ENCODE results near the gene ITCH.
"Not testable (repeated sequence)": the region's sequence is repeated elsewhere in the genome, so short reads cannot be mapped to it uniquely, and the experiment has no call there.

Gene ITCH

DNA sequence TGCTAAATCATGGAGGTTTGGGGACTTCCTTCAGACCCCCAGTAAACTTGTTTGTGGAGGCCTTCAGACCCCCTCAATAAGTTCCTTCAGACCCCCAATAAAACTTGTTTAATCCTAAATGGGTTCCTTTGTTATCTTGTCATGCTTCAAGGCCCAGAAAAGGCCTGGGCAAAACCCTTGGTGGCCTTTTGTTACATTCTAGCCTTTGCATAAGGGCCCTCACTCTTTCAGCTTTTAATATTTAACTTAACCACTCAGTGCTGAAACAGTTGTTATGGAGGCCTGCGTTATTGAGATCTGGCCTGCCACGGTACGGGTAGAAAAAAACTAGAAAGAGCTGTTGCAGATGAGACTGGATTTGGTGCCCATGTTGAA, 148.8 kb downstream of the ITCH start:
- TF ChIP-seq EZH2phosphoT487 (IDR thresholded peaks at IDR 0.05; ENCODE audit: low read depth): no peak
- TF ChIP-seq, protein P1, sequence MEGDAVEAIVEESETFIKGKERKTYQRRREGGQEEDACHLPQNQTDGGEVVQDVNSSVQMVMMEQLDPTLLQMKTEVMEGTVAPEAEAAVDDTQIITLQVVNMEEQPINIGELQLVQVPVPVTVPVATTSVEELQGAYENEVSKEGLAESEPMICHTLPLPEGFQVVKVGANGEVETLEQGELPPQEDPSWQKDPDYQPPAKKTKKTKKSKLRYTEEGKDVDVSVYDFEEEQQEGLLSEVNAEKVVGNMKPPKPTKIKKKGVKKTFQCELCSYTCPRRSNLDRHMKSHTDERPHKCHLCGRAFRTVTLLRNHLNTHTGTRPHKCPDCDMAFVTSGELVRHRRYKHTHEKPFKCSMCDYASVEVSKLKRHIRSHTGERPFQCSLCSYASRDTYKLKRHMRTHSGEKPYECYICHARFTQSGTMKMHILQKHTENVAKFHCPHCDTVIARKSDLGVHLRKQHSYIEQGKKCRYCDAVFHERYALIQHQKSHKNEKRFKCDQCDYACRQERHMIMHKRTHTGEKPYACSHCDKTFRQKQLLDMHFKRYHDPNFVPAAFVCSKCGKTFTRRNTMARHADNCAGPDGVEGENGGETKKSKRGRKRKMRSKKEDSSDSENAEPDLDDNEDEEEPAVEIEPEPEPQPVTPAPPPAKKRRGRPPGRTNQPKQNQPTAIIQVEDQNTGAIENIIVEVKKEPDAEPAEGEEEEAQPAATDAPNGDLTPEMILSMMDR (IDR thresholded peaks at IDR 0.05; ENCODE audit: low read depth, low read length): no peak
- Histone ChIP-seq H3K4me1 (ENCODE audit: low read length) (peaks cover 7% of the 10 kb centered on the region), H4K20me1 (ENCODE audit: insufficient read depth, low read length) (no peaks in the 10 kb centered on the region), H3K4me3 (ENCODE audit: low read length) (no peak overlapping the region), H3K9me3 (ENCODE audit: insufficient read depth, low read length) (no peaks in the 10 kb centered on the region), H3K9ac (ENCODE audit: low read length) (no peak overlapping the region), H3K4me2 (ENCODE audit: low read length) (no peak overlapping the region), H3K27ac (ENCODE audit: low read length) (no peak overlapping the region), H3K79me2 (ENCODE audit: low read length) (peaks cover 6% of the 10 kb centered on the region), H2AFZ (ENCODE audit: low read depth, low read length) (no peak overlapping the region), H3K27me3 (ENCODE audit: low read depth, low read length) (no peaks in the 10 kb centered on the region), H3K36me3 (replicated peaks; ENCODE audit: low read depth, low read length) (peaks cover 14% of the 10 kb centered on the region)

DNA sequence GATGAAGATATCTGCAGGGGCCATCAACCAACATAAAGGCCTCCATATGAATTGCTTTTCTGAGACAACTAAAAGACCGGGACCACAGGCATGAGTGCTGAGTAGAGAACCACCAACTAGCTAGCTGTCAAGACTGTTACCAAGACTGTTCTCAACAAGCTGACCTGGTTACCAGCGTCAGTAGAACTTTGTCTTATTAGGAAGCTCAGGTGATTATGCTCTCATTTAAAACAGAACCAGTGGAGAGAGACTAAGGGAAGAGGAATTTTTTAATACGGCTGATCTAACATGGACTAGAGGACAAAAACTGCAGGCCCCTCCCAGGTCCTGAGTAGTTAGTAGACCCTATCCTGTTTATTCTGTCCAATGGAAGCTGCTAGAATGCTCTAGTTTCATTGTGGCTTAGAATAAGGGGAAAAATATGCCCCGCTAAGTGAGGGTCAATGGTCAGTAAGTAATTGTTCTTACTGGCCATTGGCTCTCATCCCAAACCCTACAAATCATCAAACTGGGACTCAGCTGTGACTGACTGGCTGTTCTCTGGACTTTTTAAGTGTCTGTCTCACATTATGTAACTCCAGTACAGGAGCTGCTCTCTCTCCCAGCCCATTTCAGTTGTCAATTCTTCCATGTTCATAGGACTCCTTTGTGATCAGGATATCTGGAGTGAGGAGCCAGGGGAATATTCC, 149.3 kb downstream of the ITCH start:
- Histone ChIP-seq H3K36me3 (replicated peaks; ENCODE audit: low read depth, low read length) (peaks cover 14% of the 10 kb centered on the region), H3K9me3 (ENCODE audit: insufficient read depth, low read length) (no peaks in the 10 kb centered on the region), H3K79me2 (ENCODE audit: low read length) (peaks cover 11% of the 10 kb centered on the region), H3K27ac (ENCODE audit: low read length) (no peak overlapping the region), H4K20me1 (ENCODE audit: insufficient read depth, low read length) (no peaks in the 10 kb centered on the region), H2AFZ (ENCODE audit: low read depth, low read length) (no peak overlapping the region), H3K4me3 (ENCODE audit: low read length) (no peak overlapping the region), H3K9ac (ENCODE audit: low read length) (no peak overlapping the region), H3K27me3 (ENCODE audit: low read depth, low read length) (no peaks in the 10 kb centered on the region), H3K4me2 (ENCODE audit: low read length) (no peak overlapping the region), H3K4me1 (ENCODE audit: low read length) (peaks cover 11% of the 10 kb centered on the region)
- TF ChIP-seq, protein P1 (IDR thresholded peaks at IDR 0.05; ENCODE audit: low read depth, low read length): no peak
- no peak for TF ChIP-seq EZH2phosphoT487 (IDR thresholded peaks at IDR 0.05; ENCODE audit: low read depth)

DNA sequence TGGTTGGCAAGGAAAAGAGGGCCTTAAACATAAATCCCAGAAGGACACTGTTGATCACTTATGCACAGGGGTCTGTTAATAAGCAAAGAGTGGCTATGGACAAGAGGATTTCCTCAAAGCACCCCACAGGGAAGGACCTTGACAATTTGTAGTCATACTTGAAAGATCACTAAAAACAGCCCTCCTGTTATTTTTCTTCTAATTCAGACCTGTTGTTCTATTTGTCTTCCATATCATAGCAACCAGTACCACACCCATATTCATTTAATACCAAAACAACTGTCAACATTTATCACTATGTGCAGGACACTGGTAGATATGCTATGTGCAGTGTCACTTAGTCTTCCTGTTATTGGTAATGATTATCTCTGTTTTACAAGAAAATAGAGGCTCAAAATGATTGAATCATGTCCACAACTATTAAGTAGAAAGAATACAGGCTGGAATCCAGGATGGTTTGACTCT, 149.9 kb downstream of the ITCH start:
- Histone ChIP-seq H3K4me3 (ENCODE audit: low read length) (no peak overlapping the region), H3K27ac (ENCODE audit: low read length) (no peak overlapping the region), H3K9ac (ENCODE audit: low read length) (no peak overlapping the region), H3K79me2 (ENCODE audit: low read length) (peaks cover 17% of the 10 kb centered on the region), H3K36me3 (replicated peaks; ENCODE audit: low read depth, low read length) (peaks cover 8% of the 10 kb centered on the region), H3K27me3 (ENCODE audit: low read depth, low read length) (no peaks in the 10 kb centered on the region), H3K4me1 (ENCODE audit: low read length) (peaks cover 11% of the 10 kb centered on the region), H3K4me2 (ENCODE audit: low read length) (no peak overlapping the region), H3K9me3 (ENCODE audit: insufficient read depth, low read length) (no peaks in the 10 kb centered on the region), H2AFZ (ENCODE audit: low read depth, low read length) (no peak overlapping the region), H4K20me1 (ENCODE audit: insufficient read depth, low read length) (no peaks in the 10 kb centered on the region)
- TF ChIP-seq, protein P1 (IDR thresholded peaks at IDR 0.05; ENCODE audit: low read depth, low read length): no peak
- no peak for TF ChIP-seq EZH2phosphoT487 (IDR thresholded peaks at IDR 0.05; ENCODE audit: low read depth)

- not testable (repeated sequence) for H3K27me3 ChIP-seq (ENCODE audit: low read depth, low read length); H3K4me3 ChIP-seq (ENCODE audit: low read length); H3K4me2 ChIP-seq (ENCODE audit: low read length); H4K20me1 ChIP-seq (ENCODE audit: insufficient read depth, low read length); H3K27ac ChIP-seq (ENCODE audit: low read length); H3K9ac ChIP-seq (ENCODE audit: low read length); H3K9me3 ChIP-seq (ENCODE audit: insufficient read depth, low read length); H2AFZ ChIP-seq (ENCODE audit: low read depth, low read length); H3K36me3 ChIP-seq (replicated peaks; ENCODE audit: low read depth, low read length)
- H3K79me2 ChIP-seq (ENCODE audit: low read length): peaks cover 25% of the 10 kb centered on the region
- H3K4me1 ChIP-seq (ENCODE audit: low read length): peaks cover 11% of the 10 kb centered on the region
Measured at GRCh38 chr20:34514034-34514433, 151.0 kb downstream of the ITCH start.
